ENCODE measurements around the gene CLEC4F. TPM values are rescaled to one million over a fixed set of nuclear protein-coding genes. Genes with fewer than 3 reads are reported as not detected.

The CLEC4F gene
- polyA plus RNA-seq, 1 donor (not counting 4 experiments of a cell fraction or from before 2014, with no cell fraction given), result not detected

DNA sequence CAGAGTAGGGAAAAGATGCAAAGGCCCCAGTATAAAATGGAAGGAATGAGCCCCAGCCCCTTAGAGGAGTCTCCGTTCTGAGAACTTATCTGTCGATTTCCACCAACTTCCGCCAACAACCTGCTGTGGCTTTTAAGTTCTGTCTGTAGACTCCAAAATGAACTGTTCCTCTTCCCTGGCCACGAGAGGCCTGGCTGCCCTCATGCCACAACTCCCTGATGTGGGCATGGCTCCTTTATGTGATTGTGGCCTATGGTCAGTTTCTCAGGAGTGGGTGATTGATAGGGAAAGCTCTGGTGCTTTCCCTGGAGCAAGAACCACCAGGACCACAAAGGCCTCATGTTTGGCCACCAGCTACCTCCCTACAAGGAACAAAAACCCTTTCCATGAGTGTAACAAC is 34.0 kb upstream of the CLEC4F start:
- H2AFZ ChIP-seq (ENCODE audit: control insufficient read depth, low read length), result no peak overlapping the region
- no peaks in the 10 kb centered on the region for H3K9me3 ChIP-seq (ENCODE audit: control insufficient read depth, low read depth, low read length)
- no peaks in the 10 kb centered on the region for H4K20me1 ChIP-seq (ENCODE audit: control insufficient read depth, extremely low read depth, insufficient read depth, low read length)
- H3K36me3 ChIP-seq (ENCODE audit: control insufficient read depth in 2 of 2, extremely low read depth in 1 of 2, insufficient read depth in 2 of 2, low read length in 2 of 2), result no peaks in the 10 kb centered on the region
- H3K27ac ChIP-seq (ENCODE audit: control insufficient read depth, insufficient read depth, low read length), result no peak overlapping the region
- H3K4me2 ChIP-seq (ENCODE audit: control insufficient read depth, extremely low read depth, insufficient read depth, low read depth, low read length), result no peak overlapping the region
- H3K9me1 ChIP-seq (ENCODE audit: control insufficient read depth, extremely low read depth, insufficient read depth, low read length), result no peaks in the 10 kb centered on the region
- H3K9ac ChIP-seq (ENCODE audit: control insufficient read depth, extremely low read depth, insufficient read depth, low read length), result no peak overlapping the region
- no peaks in the 10 kb centered on the region for H3K4me1 ChIP-seq (ENCODE audit: control insufficient read depth, extremely low read depth, insufficient read depth, low read length)
- dilution Hi-C loops (cut with MboI; ENCODE audit: extremely low pct_ligation_motif_present, low sequenced_read_pairs), result no loop called here
- H3K4me3 ChIP-seq (ENCODE audit: control insufficient read depth in 2 of 3, extremely low read depth in 1 of 3, insufficient read depth in 2 of 3, low read depth in 1 of 3, low read length in 3 of 3), result no peak overlapping the region
- peaks cover 2% of the 10 kb centered on the region for H3K27me3 ChIP-seq (ENCODE audit: control insufficient read depth, extremely low read depth, insufficient read depth, low read length)
- no peak for TF ChIP-seq EZH2 (IDR thresholded peaks at IDR 0.05; ENCODE audit: low read length)
- TF ChIP-seq, protein P1, sequence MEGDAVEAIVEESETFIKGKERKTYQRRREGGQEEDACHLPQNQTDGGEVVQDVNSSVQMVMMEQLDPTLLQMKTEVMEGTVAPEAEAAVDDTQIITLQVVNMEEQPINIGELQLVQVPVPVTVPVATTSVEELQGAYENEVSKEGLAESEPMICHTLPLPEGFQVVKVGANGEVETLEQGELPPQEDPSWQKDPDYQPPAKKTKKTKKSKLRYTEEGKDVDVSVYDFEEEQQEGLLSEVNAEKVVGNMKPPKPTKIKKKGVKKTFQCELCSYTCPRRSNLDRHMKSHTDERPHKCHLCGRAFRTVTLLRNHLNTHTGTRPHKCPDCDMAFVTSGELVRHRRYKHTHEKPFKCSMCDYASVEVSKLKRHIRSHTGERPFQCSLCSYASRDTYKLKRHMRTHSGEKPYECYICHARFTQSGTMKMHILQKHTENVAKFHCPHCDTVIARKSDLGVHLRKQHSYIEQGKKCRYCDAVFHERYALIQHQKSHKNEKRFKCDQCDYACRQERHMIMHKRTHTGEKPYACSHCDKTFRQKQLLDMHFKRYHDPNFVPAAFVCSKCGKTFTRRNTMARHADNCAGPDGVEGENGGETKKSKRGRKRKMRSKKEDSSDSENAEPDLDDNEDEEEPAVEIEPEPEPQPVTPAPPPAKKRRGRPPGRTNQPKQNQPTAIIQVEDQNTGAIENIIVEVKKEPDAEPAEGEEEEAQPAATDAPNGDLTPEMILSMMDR (optimal IDR thresholded peaks at IDR 0.05 in 1 of 3, IDR thresholded peaks at IDR 0.05 in 1 of 3, conservative IDR thresholded peaks at IDR 0.05 in 1 of 3; ENCODE audit: extremely low read depth in 1 of 3, insufficient read depth in 2 of 3, low read length in 3 of 3), result no peak
- no peaks in the 10 kb centered on the region for H3K79me2 ChIP-seq (ENCODE audit: control insufficient read depth, insufficient read depth, low read length)
- DNase-seq (ENCODE audit: low read depth, low spot score) (no peak), FAIRE-seq (no peak)

DNA sequence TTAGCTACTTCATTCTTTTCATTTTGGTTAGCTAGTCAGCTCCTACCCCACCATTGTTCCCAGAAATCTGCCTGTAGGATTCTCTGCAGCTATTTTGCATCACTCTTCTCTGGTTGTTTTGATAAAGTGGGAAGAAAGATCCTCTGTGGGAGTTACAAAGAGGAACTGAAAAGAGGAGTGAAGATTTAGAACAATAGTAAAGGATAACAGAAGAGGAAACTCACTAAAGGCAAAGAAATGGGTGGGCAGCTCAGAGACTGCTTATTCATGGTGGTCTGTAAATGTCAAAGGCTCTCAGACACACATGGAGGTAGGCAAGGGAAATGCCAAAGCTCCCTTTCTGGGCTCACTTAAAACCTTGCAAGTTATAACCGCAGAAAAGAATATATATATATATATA is 32.4 kb upstream of the CLEC4F start:
- DNase-seq (ENCODE audit: low read depth, low spot score) (no peak), FAIRE-seq (no peak)
- Histone ChIP-seq H3K4me1 (ENCODE audit: control insufficient read depth, extremely low read depth, insufficient read depth, low read length) (no peaks in the 10 kb centered on the region), H3K4me3 (ENCODE audit: control insufficient read depth in 2 of 3, extremely low read depth in 1 of 3, insufficient read depth in 2 of 3, low read depth in 1 of 3, low read length in 3 of 3) (no peak overlapping the region), H3K27ac (ENCODE audit: control insufficient read depth, insufficient read depth, low read length) (no peak overlapping the region), H3K4me2 (ENCODE audit: control insufficient read depth, extremely low read depth, insufficient read depth, low read depth, low read length) (no peak overlapping the region), H3K36me3 (ENCODE audit: control insufficient read depth in 2 of 2, extremely low read depth in 1 of 2, insufficient read depth in 2 of 2, low read length in 2 of 2) (no peaks in the 10 kb centered on the region), H3K9ac (ENCODE audit: control insufficient read depth, extremely low read depth, insufficient read depth, low read length) (no peak overlapping the region), H2AFZ (ENCODE audit: control insufficient read depth, low read length) (no peak overlapping the region), H3K9me1 (ENCODE audit: control insufficient read depth, extremely low read depth, insufficient read depth, low read length) (no peaks in the 10 kb centered on the region), H4K20me1 (ENCODE audit: control insufficient read depth, extremely low read depth, insufficient read depth, low read length) (no peaks in the 10 kb centered on the region), H3K9me3 (ENCODE audit: control insufficient read depth, low read depth, low read length) (no peaks in the 10 kb centered on the region), H3K27me3 (ENCODE audit: control insufficient read depth, extremely low read depth, insufficient read depth, low read length) (peaks cover 2% of the 10 kb centered on the region), H3K79me2 (ENCODE audit: control insufficient read depth, insufficient read depth, low read length) (no peaks in the 10 kb centered on the region)
- TF ChIP-seq, protein P1 (optimal IDR thresholded peaks at IDR 0.05 in 1 of 3, IDR thresholded peaks at IDR 0.05 in 1 of 3, conservative IDR thresholded peaks at IDR 0.05 in 1 of 3; ENCODE audit: extremely low read depth in 1 of 3, insufficient read depth in 2 of 3, low read length in 3 of 3), result no peak
- no peak for TF ChIP-seq EZH2 (IDR thresholded peaks at IDR 0.05; ENCODE audit: low read length)
- dilution Hi-C loops (cut with MboI; ENCODE audit: extremely low pct_ligation_motif_present, low sequenced_read_pairs), result no loop called here
